Measurements from ENCODE around the gene KCND2. TPM values are rescaled to one million over a fixed set of nuclear protein-coding genes. Genes with fewer than 3 reads are reported as not detected.

Gene KCND2
- total RNA-seq, 1 experiment from 2014 or later: 0.33 TPM

DNA sequence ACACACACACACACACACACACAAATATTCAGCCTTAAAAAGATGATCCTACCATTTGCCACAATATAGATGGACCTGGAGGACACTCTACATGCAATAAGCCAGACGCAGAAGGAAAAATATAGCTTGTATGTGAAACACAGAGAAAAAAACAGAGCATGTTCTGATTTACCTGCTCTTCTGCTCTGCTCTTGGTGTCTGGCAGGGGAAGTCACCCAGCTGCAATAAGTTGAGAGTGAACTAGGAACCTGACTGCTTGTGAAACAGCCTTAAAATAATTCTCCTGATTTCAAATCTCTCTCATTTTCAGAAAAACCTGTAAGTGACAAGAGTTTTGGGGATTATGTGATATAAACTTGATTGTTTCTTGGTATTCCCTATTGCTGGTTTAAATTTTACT is 31.0 kb upstream of the KCND2 start:
- Histone ChIP-seq H3F3A (ENCODE audit: low read length, unreplicated experiment) (no peaks in the 10 kb centered on the region), H3K9ac (ENCODE audit: low read length) (no peak overlapping the region), H3K9me2 (replicated peaks; ENCODE audit: low read length) (no peaks in the 10 kb centered on the region), H4K20me1 (ENCODE audit: low read length) (no peaks in the 10 kb centered on the region), H3K27ac (ENCODE audit: low read length) (no peak overlapping the region), H3K36me3 (ENCODE audit: low read depth, low read length) (no peaks in the 10 kb centered on the region), H3K27me3 (ENCODE audit: low read length) (no peaks in the 10 kb centered on the region), H3K79me2 (ENCODE audit: low read length) (no peaks in the 10 kb centered on the region), H3K4me3 (ENCODE audit: low read length) (no peak overlapping the region), H2AFZ (ENCODE audit: low read length) (no peak overlapping the region), H3K4me1 (ENCODE audit: insufficient read depth, low read length) (no peaks in the 10 kb centered on the region), H3K9me3 (ENCODE audit: low read length) (no peaks in the 10 kb centered on the region), H3K4me2 (ENCODE audit: low read length) (no peak overlapping the region)
- ChIA-PET POLR2A (ENCODE audit: unreplicated experiment) (no interaction called here), CTCF (no interaction called here)
- BruUV-seq (replicated peaks): no TSS peak
- no peak for ATAC-seq
- DNase-seq: no peak
- TF ChIP-seq EZH2phosphoT487 (IDR thresholded peaks at IDR 0.05; ENCODE audit: borderline replicate concordance, low read length): no peak
- no peak for TF ChIP-seq EZH2 (IDR thresholded peaks at IDR 0.05; ENCODE audit: low read length, unreplicated experiment)
- TF ChIP-seq, protein P1, sequence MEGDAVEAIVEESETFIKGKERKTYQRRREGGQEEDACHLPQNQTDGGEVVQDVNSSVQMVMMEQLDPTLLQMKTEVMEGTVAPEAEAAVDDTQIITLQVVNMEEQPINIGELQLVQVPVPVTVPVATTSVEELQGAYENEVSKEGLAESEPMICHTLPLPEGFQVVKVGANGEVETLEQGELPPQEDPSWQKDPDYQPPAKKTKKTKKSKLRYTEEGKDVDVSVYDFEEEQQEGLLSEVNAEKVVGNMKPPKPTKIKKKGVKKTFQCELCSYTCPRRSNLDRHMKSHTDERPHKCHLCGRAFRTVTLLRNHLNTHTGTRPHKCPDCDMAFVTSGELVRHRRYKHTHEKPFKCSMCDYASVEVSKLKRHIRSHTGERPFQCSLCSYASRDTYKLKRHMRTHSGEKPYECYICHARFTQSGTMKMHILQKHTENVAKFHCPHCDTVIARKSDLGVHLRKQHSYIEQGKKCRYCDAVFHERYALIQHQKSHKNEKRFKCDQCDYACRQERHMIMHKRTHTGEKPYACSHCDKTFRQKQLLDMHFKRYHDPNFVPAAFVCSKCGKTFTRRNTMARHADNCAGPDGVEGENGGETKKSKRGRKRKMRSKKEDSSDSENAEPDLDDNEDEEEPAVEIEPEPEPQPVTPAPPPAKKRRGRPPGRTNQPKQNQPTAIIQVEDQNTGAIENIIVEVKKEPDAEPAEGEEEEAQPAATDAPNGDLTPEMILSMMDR (conservative IDR thresholded peaks at IDR 0.05; ENCODE audit: low read depth, low read length): no peak
- intact Hi-C loops (cut with micrococcal nuclease): no loop called here

- Histone ChIP-seq H3K4me3 (ENCODE audit: low read length) (no peak overlapping the region), H3K27ac (ENCODE audit: low read length) (no peak overlapping the region), H3K4me2 (ENCODE audit: low read length) (no peak overlapping the region), H2AFZ (ENCODE audit: low read length) (no peak overlapping the region), H3K9me2 (replicated peaks; ENCODE audit: low read length) (no peaks in the 10 kb centered on the region), H3K4me1 (ENCODE audit: insufficient read depth, low read length) (peaks cover 4% of the 10 kb centered on the region; the same call in 1 of the 2 replicates), H3K9ac (ENCODE audit: low read length) (no peak overlapping the region), H3K9me3 (ENCODE audit: low read length) (no peaks in the 10 kb centered on the region), H3K79me2 (ENCODE audit: low read length) (no peaks in the 10 kb centered on the region), H3F3A (ENCODE audit: low read length, unreplicated experiment) (no peaks in the 10 kb centered on the region), H3K36me3 (ENCODE audit: low read depth, low read length) (no peaks in the 10 kb centered on the region), H4K20me1 (ENCODE audit: low read length) (no peaks in the 10 kb centered on the region), H3K27me3 (ENCODE audit: low read length) (no peaks in the 10 kb centered on the region)
- TF ChIP-seq EZH2phosphoT487 (IDR thresholded peaks at IDR 0.05; ENCODE audit: borderline replicate concordance, low read length): no peak
- TF ChIP-seq, protein P1 (conservative IDR thresholded peaks at IDR 0.05; ENCODE audit: low read depth, low read length): no peak
- TF ChIP-seq EZH2 (IDR thresholded peaks at IDR 0.05; ENCODE audit: low read length, unreplicated experiment): no peak
- BruUV-seq (replicated peaks): no TSS peak
- intact Hi-C loops (cut with micrococcal nuclease): loop anchor here (10.0 kb wide), 1 partner anchor 290 kb away; no protein-coding TSS in a partner anchor
- ATAC-seq (no peak), DNase-seq (no peak)
- ChIA-PET CTCF (no interaction called here), POLR2A (ENCODE audit: unreplicated experiment) (no interaction called here)
These were observed 18.1 kb upstream of the KCND2 start for GRCh38 chr7:120254845-120255244.

- no peak overlapping the region for H3K27ac ChIP-seq (ENCODE audit: low read length)
- H3K27me3 ChIP-seq (ENCODE audit: low read length): no peaks in the 10 kb centered on the region
- no peaks in the 10 kb centered on the region for H3K9me3 ChIP-seq (ENCODE audit: low read length)
- no peak overlapping the region for H2AFZ ChIP-seq (ENCODE audit: low read length)
- no peaks in the 10 kb centered on the region for H3K9me2 ChIP-seq (replicated peaks; ENCODE audit: low read length)
- TF ChIP-seq EZH2phosphoT487 (IDR thresholded peaks at IDR 0.05; ENCODE audit: borderline replicate concordance, low read length) (no peak), EZH2 (IDR thresholded peaks at IDR 0.05; ENCODE audit: low read length, unreplicated experiment) (no peak)
- TF ChIP-seq, protein P1 (conservative IDR thresholded peaks at IDR 0.05; ENCODE audit: low read depth, low read length): no peak
- no peak overlapping the region for H3K4me2 ChIP-seq (ENCODE audit: low read length)
- no peak overlapping the region for H3K9ac ChIP-seq (ENCODE audit: low read length)
- no peaks in the 10 kb centered on the region for H3K36me3 ChIP-seq (ENCODE audit: low read depth, low read length)
- no TSS peak for BruUV-seq (replicated peaks)
- POLR2A ChIA-PET (ENCODE audit: unreplicated experiment): no interaction called here
- H3K4me1 ChIP-seq (ENCODE audit: insufficient read depth, low read length): peaks cover 5% of the 10 kb centered on the region; the same call in 1 of the 2 replicates
- no peaks in the 10 kb centered on the region for H3K79me2 ChIP-seq (ENCODE audit: low read length)
- ATAC-seq (no peak), DNase-seq (no peak)
- H4K20me1 ChIP-seq (ENCODE audit: low read length): no peaks in the 10 kb centered on the region
- intact Hi-C loops (cut with micrococcal nuclease): loop anchor here (10.0 kb wide), 1 partner anchor 292 kb away; no protein-coding TSS in a partner anchor
- no peaks in the 10 kb centered on the region for H3F3A ChIP-seq (ENCODE audit: low read length, unreplicated experiment)
- CTCF ChIA-PET: no interaction called here
- H3K4me3 ChIP-seq (ENCODE audit: low read length): no peak overlapping the region
These were observed 16.5 kb upstream of the KCND2 start for GRCh38 chr7:120256344-120257070.

Measured in PC-3 (cell line).